ENCODE data around the gene KLF7. TPM values are rescaled to one million over a fixed set of nuclear protein-coding genes. Genes with fewer than 3 reads are reported as not detected.
A peak's percentile ranks its signal among the peaks of the same experiment; 100 is the strongest.

The KLF7 gene
- total RNA-seq, 1 experiment from 2014 or later = 6.2 TPM

DNA sequence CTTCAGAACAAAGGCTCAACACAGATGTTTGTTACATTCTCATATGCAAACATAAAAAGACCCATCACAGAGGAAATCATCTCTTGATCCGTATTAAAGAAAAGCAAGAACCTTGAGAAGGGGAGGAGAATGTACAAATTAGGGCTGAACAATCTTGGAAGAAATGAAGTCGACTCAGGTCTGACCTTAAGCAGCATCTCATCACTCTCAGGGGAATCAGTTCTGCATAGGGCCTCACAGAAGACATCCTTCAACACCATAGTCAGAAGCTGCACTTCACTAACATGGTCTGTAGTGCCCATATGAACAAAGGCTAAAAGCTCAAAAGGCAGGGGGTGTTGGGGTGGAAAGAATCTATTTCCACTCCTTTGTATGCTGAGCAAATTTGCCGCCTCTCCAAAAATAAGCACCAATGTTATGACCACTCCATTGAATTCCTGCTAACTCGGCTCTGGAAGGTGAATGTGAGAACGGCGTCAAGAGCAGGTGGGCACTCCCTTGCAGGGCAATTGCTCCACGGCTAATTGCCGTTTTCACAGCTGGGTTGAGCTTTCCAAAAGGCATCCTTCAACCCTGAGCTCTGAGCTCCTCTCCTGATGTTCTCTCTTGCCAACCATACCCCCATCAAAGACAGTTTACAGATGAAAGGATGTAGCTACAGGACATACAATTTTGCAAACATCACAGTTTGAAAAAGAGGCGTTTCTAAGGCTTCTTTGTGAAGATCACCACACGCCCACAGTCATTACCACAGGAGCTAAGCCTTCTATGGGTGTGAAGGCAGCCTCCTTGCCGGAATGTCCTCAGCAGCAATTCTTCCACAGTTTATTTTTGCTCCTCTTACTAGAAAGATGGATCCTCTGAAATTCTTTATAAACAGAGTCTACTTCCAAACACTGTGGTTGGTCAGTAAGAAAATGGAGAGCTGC lies 10.0 kb downstream of the KLF7 start:
- DNase-seq (ENCODE audit: low read depth, low spot score) = no peak
- in situ Hi-C loops (cut with HindIII; ENCODE audit: low pct_unique_long_range_greater_than_20kb, low sequenced_read_pairs) = no loop called here

DNA sequence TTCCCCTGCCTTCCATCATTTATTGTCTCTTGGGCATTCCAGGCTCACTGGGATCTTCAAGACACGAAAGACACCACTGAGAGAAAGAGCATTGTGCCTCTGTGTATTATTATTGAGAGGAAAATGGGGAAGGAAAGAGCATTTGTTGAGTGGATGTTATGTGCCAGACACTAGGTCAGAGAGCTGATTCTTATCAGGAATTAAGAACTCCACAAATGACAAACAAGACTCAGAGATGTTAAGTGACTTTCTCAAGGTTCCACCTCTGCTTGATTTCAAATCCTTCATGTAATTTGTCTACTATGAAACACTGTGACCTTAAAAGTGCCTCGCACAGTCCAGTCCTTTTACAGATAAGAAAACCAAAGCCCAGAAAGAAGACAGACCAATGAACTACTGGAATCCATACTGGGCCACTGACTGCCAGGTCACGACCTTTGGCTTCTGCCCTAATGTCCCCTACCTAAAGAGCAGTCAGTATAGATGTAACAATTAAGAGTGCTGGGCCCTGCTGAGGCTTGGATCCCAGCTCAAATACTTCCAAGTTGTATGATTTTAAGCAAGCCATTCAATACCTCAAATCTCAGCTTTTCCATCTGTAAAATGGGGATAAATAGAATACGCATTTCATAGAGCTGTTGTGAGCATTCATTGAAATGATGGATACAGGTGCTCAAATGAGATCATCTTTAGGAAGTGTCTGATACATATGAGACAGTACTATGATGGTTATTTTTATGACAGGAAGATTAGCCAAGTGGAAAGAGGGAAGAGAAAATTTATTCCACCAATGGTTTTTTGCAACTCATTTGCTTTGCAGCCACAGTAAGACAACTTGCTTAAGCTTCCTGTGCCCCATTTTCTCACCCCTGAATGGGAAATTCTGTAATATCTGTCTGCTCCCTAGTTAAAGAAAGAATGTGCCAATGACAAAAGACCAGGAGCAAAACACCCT lies 10.9 kb downstream of the KLF7 start:
- no peak for DNase-seq (ENCODE audit: low read depth, low spot score)
- in situ Hi-C loops (cut with HindIII; ENCODE audit: low pct_unique_long_range_greater_than_20kb, low sequenced_read_pairs) = no loop called here

DNA sequence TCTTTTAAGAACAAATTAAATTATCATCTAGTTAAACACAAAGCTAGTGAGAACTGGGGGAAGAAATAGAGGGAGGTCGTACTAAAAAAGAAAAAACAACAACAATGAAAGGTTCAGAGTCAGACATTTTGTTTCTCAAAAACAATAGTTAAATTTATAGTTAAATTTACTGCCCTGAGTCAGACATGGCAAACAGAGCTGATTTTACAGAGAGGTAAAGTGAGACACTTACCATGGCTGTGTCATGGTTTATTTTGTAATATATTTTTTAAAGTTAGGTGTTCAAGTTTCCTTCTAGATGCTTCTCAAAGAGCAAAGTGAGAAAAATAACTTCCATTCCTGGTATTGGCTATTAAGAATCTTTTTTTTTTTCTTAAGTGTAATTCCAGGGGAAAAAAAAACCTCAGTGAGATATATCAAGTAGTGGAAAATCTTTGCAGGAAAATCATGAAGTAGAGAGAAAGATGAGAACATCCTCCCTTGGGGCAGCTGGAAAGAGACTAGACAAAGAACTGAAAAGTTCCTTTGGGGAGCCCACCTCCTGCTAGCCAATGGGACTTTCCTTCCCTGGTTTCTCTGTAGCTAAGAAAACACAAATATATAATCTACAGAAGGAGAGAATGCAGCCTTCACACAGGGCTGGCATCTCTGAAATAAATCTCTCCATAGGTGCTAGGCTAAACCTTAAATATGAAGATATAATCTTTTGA lies 12.3 kb downstream of the KLF7 start:
- in situ Hi-C loops (cut with HindIII; ENCODE audit: low pct_unique_long_range_greater_than_20kb, low sequenced_read_pairs) = no loop called here

DNA sequence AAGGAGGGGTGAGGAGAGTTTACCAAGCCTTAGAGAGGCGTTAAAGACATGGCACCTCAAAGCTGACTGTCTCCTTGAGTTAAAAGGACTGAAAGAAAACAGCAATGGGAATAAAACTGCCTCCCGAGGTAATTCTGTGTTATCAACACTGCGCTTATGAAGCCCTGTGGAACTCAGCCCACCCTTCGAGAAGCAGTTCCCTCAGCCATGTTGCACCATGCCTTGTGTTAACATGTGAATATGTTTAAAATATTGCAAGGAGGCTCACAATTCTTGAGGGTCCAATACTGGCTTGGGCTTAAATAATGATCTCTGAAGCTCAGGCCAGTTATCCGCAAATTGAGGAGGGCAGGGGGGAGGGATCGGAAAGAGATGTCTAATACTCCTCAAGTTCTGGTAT lies 14.7 kb downstream of the KLF7 start:
- in situ Hi-C loops (cut with HindIII; ENCODE audit: low pct_unique_long_range_greater_than_20kb, low sequenced_read_pairs) = no loop called here
- DNase-seq (ENCODE audit: low read depth, low spot score) = no peak

More for the DNA sequence above, 12.3 kb downstream of the KLF7 start:
- no peak for DNase-seq (ENCODE audit: low read depth, low spot score)

DNA sequence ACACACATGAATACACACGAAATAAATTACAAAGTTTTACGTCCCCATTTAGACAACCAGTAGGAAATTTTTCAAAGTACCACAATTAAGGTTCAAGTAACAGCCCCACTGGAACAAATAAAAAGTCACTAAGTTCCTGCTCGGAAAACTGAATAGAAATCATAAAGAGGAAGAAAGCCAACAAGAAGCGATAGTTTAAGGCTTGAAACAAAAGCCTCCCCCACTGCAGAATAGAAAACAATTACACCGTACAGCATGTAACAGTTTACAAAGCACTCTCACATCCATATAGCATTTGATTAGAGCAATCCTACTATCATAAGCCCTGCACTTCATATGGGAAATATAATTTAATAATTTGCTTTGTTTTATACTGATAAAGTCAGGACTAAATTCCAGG lies 15.5 kb downstream of the KLF7 start:
- in situ Hi-C loops (cut with HindIII; ENCODE audit: low pct_unique_long_range_greater_than_20kb, low sequenced_read_pairs) = no loop called here
- DNase-seq (ENCODE audit: low read depth, low spot score) = no peak

DNA sequence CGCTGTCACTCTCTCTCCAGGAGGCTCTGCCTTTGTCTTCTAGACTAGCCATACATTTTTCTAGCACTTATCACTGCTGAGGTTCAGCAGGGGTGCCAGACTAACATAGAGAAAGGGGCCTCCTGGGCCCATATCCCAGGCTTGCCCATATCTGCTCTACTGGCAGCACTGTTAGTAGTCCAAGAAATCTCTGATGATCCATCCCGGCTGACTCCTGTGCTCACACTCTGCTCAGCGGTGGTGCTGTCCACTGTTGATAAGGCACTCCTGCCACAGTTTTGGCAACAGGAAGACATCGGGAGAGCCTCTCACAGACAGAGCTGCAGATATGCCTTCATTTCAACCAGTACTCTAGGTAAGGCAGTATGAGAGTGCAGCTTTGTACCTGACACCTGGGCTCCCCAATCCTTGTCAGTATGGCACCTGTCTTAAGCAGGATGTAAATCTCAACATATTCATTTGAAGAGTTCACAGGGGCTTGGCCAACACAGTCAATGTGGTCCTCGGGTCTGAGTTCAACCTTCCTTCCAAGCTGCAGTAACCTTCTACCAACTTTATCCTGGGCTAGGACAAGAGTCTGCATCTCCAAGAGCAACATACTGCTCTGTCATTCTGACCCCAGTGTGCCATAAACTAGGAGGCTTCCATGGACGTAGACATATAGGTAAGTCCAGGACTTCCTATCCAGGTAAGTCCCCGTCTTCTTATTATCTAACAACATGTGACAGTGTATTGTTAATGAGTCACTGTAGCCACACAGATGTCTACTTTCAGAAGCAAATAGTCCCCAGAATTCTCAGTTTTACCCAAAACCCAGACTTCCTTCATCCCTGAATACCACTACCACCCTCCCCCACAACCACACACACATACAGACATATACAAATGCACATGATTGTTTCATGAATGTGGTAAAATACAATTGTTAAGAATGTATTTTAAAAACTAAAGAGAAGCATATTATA lies 16.2 kb downstream of the KLF7 start:
- no peak for DNase-seq (ENCODE audit: low read depth, low spot score)
- in situ Hi-C loops (cut with HindIII; ENCODE audit: low pct_unique_long_range_greater_than_20kb, low sequenced_read_pairs) = no loop called here

DNA sequence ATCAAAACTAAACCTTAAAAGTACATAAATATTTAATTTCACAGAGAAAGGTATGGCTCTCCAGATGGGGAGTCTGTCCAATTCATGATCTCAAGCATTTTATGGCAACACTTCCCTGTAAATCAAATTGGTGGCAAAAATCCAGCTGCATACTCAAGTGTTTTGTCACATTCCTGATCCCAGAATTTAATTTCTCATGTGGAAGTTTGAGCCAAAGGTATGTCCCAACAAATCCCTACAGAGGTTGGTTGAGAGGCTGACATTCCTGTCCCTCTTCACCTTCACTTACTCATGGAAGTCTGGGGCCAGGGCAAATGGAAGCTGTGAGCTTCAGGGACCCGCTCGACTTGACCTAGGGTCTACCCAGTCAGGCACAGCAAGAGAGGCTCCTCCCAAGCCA lies 17.7 kb downstream of the KLF7 start:
- in situ Hi-C loops (cut with HindIII; ENCODE audit: low pct_unique_long_range_greater_than_20kb, low sequenced_read_pairs) = no loop called here
- no peak for DNase-seq (ENCODE audit: low read depth, low spot score)

DNA sequence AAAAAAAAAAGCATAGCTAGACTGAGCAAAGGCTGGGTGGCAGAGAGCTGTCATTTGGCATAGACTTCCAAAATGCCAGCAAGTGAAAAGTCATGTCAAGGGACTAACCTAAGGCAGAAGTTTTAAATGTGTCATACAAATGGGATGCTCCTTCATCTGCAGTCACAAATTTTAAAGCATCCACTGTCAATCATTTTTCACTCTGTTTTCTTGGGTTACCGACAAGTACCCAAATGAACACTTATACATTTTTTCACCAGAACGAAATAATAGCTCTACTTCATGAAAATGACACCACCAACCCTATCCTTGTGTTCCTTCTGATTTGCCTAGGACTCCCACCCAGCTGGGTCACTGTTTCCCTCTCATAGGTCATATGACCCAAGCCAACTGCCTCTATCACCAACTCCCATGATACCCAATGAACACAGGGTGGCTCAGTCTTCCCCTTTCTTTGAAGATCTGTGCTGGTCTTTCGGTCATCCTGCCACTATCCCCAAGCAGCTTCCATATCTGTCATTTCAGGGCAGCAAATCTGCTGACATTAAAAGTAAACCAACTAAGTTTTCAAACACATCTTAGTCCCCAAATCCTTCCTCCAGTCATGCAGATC lies 21.5 kb downstream of the KLF7 start:
- in situ Hi-C loops (cut with HindIII; ENCODE audit: low pct_unique_long_range_greater_than_20kb, low sequenced_read_pairs) = no loop called here
- DNase-seq (ENCODE audit: low read depth, low spot score) = no peak

DNA sequence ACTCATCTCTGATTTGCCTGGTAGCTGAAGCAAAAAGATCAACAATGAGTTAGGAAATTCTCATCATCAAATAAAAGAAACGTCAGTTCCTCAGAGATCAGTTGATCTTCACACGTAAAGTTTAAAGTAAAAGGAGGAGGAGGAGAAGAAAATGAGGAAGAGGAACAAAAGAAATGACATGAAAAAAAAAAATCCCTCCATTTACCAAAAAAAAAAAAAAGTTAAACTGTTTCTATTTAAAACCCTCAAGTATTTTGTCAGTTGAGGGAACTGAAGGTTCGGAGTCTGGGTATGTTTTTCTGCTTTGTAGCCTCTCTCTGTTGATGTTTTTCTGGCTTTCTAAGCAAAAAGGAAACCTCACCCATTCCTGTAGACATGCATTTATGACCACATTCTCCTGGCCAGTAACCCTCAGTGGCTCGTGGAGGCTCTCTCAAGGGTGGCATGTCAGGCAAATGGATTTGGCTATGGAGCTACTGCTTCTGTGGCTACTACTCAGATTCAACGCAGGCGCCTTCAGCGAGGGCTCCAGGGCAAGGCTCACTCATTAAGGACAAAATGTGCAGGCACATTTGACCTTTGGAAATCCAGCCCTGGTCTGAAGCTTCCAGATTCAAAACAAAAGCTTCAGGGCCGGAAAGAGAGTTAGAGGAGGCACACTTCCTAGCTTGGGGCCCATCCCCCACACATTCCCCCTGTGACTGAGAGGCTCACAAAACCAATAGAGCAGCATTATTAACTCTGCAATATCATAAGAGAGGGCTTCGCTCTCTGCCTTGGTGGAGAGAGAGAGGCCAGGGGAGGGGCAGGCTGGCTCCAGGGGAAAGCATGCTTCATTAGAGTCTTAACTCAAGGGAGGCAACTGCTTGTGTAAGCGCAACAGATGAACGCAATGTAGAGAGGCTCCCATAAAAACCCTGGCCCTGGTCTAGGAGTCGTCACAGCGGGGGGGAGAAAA lies 22.3 kb downstream of the KLF7 start:
- in situ Hi-C loops (cut with HindIII; ENCODE audit: low pct_unique_long_range_greater_than_20kb, low sequenced_read_pairs) = no loop called here
- peak; percentile 54 for DNase-seq (ENCODE audit: low read depth, low spot score)

DNA sequence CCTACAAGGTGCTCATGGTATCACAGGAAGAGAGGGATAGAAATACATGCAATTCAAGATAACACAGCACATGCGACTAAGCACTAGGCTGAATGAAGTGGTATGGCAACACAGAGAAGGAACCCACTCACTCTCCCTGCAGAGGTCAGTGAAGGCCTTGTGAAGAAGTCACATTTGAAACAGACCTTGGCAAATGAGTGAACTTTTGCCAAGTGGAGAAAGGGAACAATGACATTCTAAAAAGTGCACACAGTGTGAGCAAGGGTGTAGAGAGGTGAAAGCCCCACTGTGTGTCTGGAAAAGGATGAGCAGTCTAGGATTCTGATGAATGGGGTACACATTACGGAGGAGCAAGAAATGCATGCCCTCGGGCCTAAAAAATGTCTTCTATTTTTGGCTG lies 23.3 kb downstream of the KLF7 start:
- in situ Hi-C loops (cut with HindIII; ENCODE audit: low pct_unique_long_range_greater_than_20kb, low sequenced_read_pairs) = no loop called here
- DNase-seq (ENCODE audit: low read depth, low spot score) = peak; percentile 65

DNA sequence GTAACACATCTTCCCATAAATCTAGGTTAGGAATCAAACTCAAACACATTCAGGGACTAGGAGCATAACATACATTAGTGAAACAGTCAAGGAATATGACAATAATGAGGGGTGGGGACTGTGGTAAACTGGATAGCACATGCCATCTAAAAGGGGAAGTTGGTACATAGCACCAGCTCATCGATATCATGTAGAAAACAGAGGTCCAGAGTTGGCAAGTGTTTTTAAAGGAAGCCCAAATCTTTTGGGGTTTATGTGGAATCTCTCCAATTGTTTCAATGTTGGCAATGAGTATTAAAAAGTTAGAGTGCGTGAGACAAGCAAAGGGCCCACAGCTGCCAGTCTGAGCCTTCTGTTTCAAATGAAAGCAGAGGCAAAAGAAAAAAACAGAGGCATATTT lies 24.4 kb downstream of the KLF7 start:
- in situ Hi-C loops (cut with HindIII; ENCODE audit: low pct_unique_long_range_greater_than_20kb, low sequenced_read_pairs) = no loop called here

DNA sequence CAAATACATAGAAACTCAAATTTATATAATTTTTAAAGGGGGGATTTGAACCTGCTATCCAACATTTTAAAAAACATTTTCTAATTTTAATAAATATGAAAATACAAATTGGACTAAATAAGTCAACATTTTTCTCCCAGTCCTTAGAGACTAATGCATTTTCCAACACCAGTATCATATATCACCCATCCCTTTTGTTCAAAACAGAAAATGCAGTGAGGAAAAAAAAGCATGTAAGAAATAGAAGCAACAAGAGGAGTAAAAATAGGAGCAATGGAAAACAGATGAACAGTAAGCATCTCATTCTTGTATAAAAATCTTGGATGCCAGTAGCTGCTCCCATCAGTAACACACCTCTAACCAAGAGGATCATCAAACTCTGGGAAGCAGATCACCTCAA lies 25.5 kb downstream of the KLF7 start:
- DNase-seq (ENCODE audit: low read depth, low spot score) = no peak
- in situ Hi-C loops (cut with HindIII; ENCODE audit: low pct_unique_long_range_greater_than_20kb, low sequenced_read_pairs) = no loop called here

More for the DNA sequence above, 24.4 kb downstream of the KLF7 start:
- no peak for DNase-seq (ENCODE audit: low read depth, low spot score)

DNA sequence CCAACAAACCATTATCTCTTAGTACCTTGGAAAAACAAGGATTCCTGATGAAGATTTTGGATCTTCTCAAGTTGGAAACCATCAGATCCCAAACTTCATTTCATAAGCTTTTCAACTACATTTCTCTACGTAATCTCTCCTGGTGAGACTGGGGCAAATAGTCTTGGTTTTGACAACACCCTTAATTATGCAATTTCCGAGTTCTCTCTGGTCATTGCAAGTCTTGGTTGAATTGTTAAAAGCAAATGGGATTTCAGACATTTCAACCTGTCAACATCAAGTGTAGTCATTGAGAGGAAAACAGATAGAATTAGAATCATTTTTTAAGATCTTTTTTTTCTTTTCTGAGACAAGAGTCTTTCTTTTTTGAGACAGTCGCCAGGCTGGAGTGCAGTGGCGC lies 26.2 kb downstream of the KLF7 start:
- no peak for DNase-seq (ENCODE audit: low read depth, low spot score)
- in situ Hi-C loops (cut with HindIII; ENCODE audit: low pct_unique_long_range_greater_than_20kb, low sequenced_read_pairs) = no loop called here

DNA sequence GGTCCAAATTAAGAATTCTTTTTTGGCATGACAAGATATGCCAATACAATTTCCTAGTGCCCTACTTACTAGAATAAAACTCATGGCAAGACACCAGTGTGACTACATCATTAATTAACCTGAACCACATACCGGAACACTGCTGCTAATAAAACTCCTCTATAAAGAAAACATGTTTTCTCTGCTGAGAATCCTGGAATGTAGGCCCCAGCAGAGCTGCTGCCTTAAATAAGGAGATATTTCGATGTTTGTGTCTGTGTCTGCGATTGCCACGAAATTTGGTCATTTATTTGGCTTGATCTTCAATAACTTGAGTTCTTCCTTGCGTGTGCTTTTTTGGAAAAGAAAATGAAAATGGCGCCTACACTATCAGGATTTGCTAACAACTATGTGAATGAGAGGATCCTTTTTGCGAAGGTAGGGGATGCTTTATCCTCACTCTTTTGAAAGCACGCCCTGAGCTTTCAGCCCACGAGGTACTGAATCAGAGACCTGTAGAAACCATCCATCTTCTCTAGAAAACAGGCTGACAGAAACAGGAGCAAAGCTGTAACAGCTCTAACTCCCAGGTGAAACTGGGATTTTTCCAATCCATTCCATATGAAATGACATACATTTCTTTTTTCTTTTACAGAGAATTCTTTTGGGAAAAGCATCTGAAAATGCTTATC lies 27.0 kb downstream of the KLF7 start:
- in situ Hi-C loops (cut with HindIII; ENCODE audit: low pct_unique_long_range_greater_than_20kb, low sequenced_read_pairs) = no loop called here
- no peak for DNase-seq (ENCODE audit: low read depth, low spot score)

Data from SK-MEL-5 (cell line).